Caki2 (cell line): Measurements from ENCODE around the gene WDR44. TPM values are rescaled to one million over a fixed set of nuclear protein-coding genes. Genes with fewer than 3 reads are reported as not detected.

Source experiments
- DNase-seq: peaks from one replicate; pipeline ENCODE4 v3.0.0-alpha.2; 2015; ENCODE audit warnings: low read depth
- in situ Hi-C: cut with HindIII; loops from 2 replicates; pipeline ENCODE4 v1.10.0; 2016; ENCODE audit warnings: low sequenced_read_pairs, low pct_unique_long_range_greater_than_20kb, mixed read lengths
- total RNA-seq: library from RNA; depleted of rRNA; stranded (reverse); fragments of >200 nt; shearing (Covaris generic); gene quantifications from 2 replicates; pipeline ENCODE4 v1.2.3, GENCODE V29; 2014; ENCODE audit warnings: low replicate concordance; rRNA removed

Gene WDR44
- total RNA-seq, 1 experiment from 2014 or later = 4.1 TPM

- no peak for DNase-seq
- in situ Hi-C loops = no loop called here
Measured at GRCh38 chrX:118498755-118499154, 152.8 kb downstream of the WDR44 start.

- no peak for DNase-seq
- in situ Hi-C loops = no loop called here
Measured at GRCh38 chrX:118499295-118499694, 153.4 kb downstream of the WDR44 start.

Other genes starting within 250 kb of the WDR44 start
- 37.4 and 44.4 TPM in 2 replicates for gene KLHL13, start 229.3 kb upstream of the WDR44 start, total RNA-seq
- gene DOCK11, start 149.7 kb downstream of the WDR44 start, total RNA-seq = 3.4 and 5.5 TPM in 2 replicates